ENCODE data around the gene DTX3.
A peak's percentile ranks its signal among the peaks of the same experiment; 100 is the strongest.
"Not testable (repeated sequence)": the region's sequence is repeated elsewhere in the genome, so short reads cannot be mapped to it uniquely, and the experiment has no call there.

DTX3 gene

DNA sequence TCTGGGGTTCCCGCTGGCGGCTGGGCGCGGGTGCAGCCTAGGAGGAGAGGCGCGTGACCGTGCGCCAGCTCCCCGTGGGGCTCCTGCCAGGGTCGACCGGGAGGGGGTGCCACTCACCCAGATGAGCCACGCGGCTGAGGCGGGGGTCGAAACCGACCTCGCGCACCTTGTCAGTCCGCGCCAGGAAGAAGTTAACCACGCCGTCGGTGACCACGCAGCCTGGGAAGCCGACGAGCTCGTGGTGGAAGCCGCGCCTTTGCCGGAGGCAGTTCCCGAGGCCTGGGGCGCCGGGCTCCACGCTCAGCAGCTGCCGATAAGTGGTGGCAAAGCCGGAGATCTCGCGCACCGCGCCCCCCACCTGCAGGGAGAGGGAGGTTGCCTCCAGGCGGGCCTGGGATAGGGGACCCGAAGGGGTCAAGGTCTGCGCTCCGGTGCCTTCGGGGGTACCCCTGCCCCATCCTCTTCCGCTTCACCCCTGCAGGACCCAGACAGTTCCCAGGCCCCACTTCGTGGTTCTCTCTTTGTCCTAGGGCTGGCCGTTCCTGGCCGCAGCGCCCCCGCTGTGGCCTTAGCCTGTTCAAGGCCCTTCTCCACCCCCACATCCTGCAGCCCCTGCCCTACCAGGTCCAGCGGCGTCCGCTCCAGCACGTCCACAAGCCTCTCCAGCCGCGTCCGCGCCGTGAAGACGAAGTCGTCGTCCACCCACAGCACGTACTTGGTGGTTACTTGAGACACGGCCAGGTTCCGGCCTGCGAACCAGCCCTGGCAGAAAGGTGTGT, 23.1 kb downstream of the DTX3 start:
- Histone ChIP-seq H3K4me3 (ENCODE audit: extremely low read depth, insufficient read depth, low read length, poor library complexity, severe bottlenecking) (no peak overlapping the region), H3K36me3 (ENCODE audit: control insufficient read depth, insufficient read depth, low read length) (no peaks in the 10 kb centered on the region), H3K9me3 (ENCODE audit: control insufficient read depth, low read length) (no peaks in the 10 kb centered on the region), H3K4me1 (ENCODE audit: control insufficient read depth, insufficient read depth, low read length, poor library complexity, severe bottlenecking) (peaks cover 10% of the 10 kb centered on the region), H3K27ac (ENCODE audit: low read depth, low read length, severe bottlenecking) (no peak overlapping the region)
- 55 to 60% methylated on average over 57 to 64 of the region's 67 CpGs for WGBS, 2 experiments (ENCODE audit: insufficient coverage in 2 of 2)

GRCh38 chr12:57628280-57629191, 23.9 kb downstream of the DTX3 start:
- H3K9me3 ChIP-seq (ENCODE audit: control insufficient read depth, low read length) = no peaks in the 10 kb centered on the region
- H3K4me3 ChIP-seq (ENCODE audit: extremely low read depth, insufficient read depth, low read length, poor library complexity, severe bottlenecking) = no peak overlapping the region
- H3K27ac ChIP-seq (ENCODE audit: low read depth, low read length, severe bottlenecking) = no peak overlapping the region
- H3K36me3 ChIP-seq (ENCODE audit: control insufficient read depth, insufficient read depth, low read length) = no peaks in the 10 kb centered on the region
- peaks cover 10% of the 10 kb centered on the region for H3K4me1 ChIP-seq (ENCODE audit: control insufficient read depth, insufficient read depth, low read length, poor library complexity, severe bottlenecking)
- 81 to 90% methylated on average over 24 to 26 of the region's 29 CpGs for WGBS, 2 experiments (ENCODE audit: insufficient coverage in 2 of 2)

DNA sequence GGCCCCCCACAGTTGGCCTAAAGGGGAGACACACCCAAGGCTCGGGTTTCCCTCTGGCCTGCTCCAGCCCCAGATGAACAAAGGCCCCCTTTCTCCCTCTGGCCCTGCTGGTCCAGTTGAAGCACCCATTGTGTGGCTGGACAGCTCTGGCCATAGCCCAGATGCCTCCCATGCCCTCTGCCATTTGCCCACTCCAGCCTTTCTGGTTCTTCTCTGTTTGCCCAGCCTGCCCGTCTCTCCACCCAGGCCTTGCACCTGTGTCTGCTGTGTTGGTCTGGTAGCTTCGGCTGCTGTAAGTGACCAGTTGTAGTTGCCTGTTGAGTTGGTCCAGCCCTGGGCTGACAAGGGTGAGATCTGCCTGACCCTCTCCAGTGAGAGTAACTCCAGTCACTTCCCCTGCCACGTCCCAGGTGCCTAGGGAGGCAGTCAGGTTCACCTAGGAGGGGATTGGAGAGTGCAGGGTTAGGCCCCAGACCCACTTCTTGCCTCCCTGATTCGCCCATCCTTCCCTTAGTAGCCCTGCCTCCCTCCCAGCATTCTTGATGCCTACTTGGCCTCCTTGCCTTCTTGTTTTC, 25.4 kb downstream of the DTX3 start:
- H3K27ac ChIP-seq (ENCODE audit: low read depth, low read length, severe bottlenecking) = no peak overlapping the region
- no peaks in the 10 kb centered on the region for H3K36me3 ChIP-seq (ENCODE audit: control insufficient read depth, insufficient read depth, low read length)
- H3K4me1 ChIP-seq (ENCODE audit: control insufficient read depth, insufficient read depth, low read length, poor library complexity, severe bottlenecking) = peaks cover 10% of the 10 kb centered on the region
- no peak overlapping the region for H3K4me3 ChIP-seq (ENCODE audit: extremely low read depth, insufficient read depth, low read length, poor library complexity, severe bottlenecking)
- no peaks in the 10 kb centered on the region for H3K9me3 ChIP-seq (ENCODE audit: control insufficient read depth, low read length)
- WGBS, 2 experiments (ENCODE audit: insufficient coverage in 2 of 2) = 83 to 94% methylated on average over 3 to 4 of the region's 5 CpGs

- Histone ChIP-seq H3K27ac (ENCODE audit: low read depth, low read length, severe bottlenecking) (no peak overlapping the region), H3K4me1 (ENCODE audit: control insufficient read depth, insufficient read depth, low read length, poor library complexity, severe bottlenecking) (peaks cover 10% of the 10 kb centered on the region), H3K36me3 (ENCODE audit: control insufficient read depth, insufficient read depth, low read length) (no peaks in the 10 kb centered on the region), H3K4me3 (ENCODE audit: extremely low read depth, insufficient read depth, low read length, poor library complexity, severe bottlenecking) (no peak overlapping the region), H3K9me3 (ENCODE audit: control insufficient read depth, low read length) (no peaks in the 10 kb centered on the region)
- WGBS, 2 experiments (ENCODE audit: insufficient coverage in 2 of 2) = 30 to 68% methylated on average over 3 of the region's 6 CpGs
Observed at GRCh38 chr12:57630891-57631433, 26.3 kb downstream of the DTX3 start.

- Histone ChIP-seq H3K9me3 (ENCODE audit: control insufficient read depth, low read length) (no peaks in the 10 kb centered on the region), H3K27ac (ENCODE audit: low read depth, low read length, severe bottlenecking) (no peak overlapping the region), H3K36me3 (ENCODE audit: control insufficient read depth, insufficient read depth, low read length) (no peaks in the 10 kb centered on the region), H3K4me1 (ENCODE audit: control insufficient read depth, insufficient read depth, low read length, poor library complexity, severe bottlenecking) (peaks cover 10% of the 10 kb centered on the region), H3K4me3 (ENCODE audit: extremely low read depth, insufficient read depth, low read length, poor library complexity, severe bottlenecking) (peak overlapping the region; percentile 53)
- 0 to 3% methylated on average over 3 to 26 of the region's 26 CpGs for WGBS, 2 experiments (ENCODE audit: insufficient coverage in 2 of 2)
Observed at GRCh38 chr12:57631566-57632072, 27.0 kb downstream of the DTX3 start.

- Histone ChIP-seq H3K36me3 (ENCODE audit: control insufficient read depth, insufficient read depth, low read length) (no peaks in the 10 kb centered on the region), H3K4me3 (ENCODE audit: extremely low read depth, insufficient read depth, low read length, poor library complexity, severe bottlenecking) (peak overlapping the region; percentile 53), H3K4me1 (ENCODE audit: control insufficient read depth, insufficient read depth, low read length, poor library complexity, severe bottlenecking) (peaks cover 10% of the 10 kb centered on the region), H3K27ac (ENCODE audit: low read depth, low read length, severe bottlenecking) (no peak overlapping the region), H3K9me3 (ENCODE audit: control insufficient read depth, low read length) (no peaks in the 10 kb centered on the region)
- WGBS, 2 experiments (ENCODE audit: insufficient coverage in 2 of 2) = 0 to 1% methylated on average over 42 to 45 of the region's 67 CpGs
Observed at GRCh38 chr12:57632073-57632957, 27.7 kb downstream of the DTX3 start.

DNA sequence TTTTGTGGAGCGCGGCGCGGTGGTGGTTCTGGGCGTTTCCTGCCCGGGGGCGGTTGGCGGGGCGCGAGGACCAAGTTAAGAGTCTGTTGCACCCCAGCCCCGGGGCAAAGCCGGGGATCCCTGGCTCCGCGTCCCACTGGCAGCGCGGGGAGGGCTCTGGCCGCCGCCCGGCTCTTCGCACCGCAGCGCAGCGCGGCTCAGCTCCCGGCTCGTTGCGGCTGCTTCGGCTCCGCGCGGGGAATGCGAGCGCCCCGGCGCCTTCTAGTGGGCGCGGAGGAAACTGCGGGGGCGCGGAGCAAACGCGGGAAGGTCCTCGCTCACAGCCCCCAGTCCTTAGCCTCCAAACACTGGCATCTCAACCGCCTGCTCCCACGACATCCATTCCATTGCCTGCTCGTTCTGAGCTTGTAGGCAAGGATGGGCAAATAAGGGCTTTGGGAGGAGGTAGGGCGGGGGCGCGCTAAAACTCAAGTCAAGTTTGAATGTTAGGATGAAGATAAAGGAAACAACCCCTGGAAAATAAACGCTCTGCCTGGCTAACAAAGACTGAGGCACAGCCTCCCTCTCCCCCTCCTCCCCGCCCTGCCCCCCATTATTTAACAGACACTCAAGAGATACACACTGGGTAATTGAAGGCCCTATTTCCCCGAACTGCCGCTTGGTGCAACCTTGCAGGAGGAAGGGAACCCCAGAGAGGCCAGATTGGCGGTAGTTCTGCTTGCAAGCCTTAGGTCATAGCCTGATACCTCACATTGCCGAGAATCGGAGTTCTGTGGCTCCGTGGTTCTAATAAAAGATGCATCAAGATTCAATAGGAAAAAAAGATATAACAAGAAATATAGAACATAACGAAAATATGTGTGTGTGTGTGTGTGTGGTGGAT, 28.6 kb downstream of the DTX3 start, which contains the start of gene B4GALNT1:
Gene B4GALNT1 (minus strand): TSS at position 244 of the 883 bp plus-strand sequence. CDS start 1,069 bp downstream, outside the sequence.
- peak within 1 kb of the TSS; percentile 53 for H3K4me3 ChIP-seq (ENCODE audit: extremely low read depth, insufficient read depth, low read length, poor library complexity, severe bottlenecking)
- H3K27ac ChIP-seq (ENCODE audit: low read depth, low read length, severe bottlenecking) = no peak within 1 kb of the TSS
- WGBS, 2 experiments (ENCODE audit: insufficient coverage in 2 of 2) = 2 to 3% methylated on average over 34 to 47 of the region's 58 CpGs
- H3K4me1 ChIP-seq (ENCODE audit: control insufficient read depth, insufficient read depth, low read length, poor library complexity, severe bottlenecking) = peaks cover 10% of the 10 kb centered on the region
- H3K9me3 ChIP-seq (ENCODE audit: control insufficient read depth, low read length) = no peaks in the 10 kb centered on the region
- no peaks in the 10 kb centered on the region for H3K36me3 ChIP-seq (ENCODE audit: control insufficient read depth, insufficient read depth, low read length)

DNA sequence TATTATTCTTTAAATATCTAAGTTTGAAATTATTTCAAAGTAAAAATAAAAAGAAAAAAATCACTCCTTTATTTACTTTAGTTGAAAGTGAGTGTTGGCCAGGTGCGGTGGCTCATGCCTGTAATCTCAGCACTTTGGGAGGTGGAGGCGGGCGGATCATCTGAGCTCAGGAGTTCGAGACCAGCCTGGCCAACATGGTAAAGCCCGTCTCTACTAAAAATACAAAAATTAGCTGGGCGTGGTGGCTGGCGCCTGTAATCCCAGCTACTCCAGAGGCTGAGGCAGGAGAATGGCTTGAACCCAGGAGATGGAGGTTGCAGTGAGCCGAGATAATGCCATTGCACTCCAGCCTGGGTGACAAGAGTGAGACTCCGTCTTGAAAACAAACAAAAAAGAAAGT, 32.1 kb downstream of the DTX3 start:
- H3K9me3 ChIP-seq (ENCODE audit: control insufficient read depth, low read length); H3K4me3 ChIP-seq (ENCODE audit: extremely low read depth, insufficient read depth, low read length, poor library complexity, severe bottlenecking); H3K36me3 ChIP-seq (ENCODE audit: control insufficient read depth, insufficient read depth, low read length); H3K27ac ChIP-seq (ENCODE audit: low read depth, low read length, severe bottlenecking); H3K4me1 ChIP-seq (ENCODE audit: control insufficient read depth, insufficient read depth, low read length, poor library complexity, severe bottlenecking): not testable (repeated sequence)
- WGBS, 2 experiments (ENCODE audit: insufficient coverage in 2 of 2) = 83 to 90% methylated on average over 4 to 7 of the region's 9 CpGs

- no peak overlapping the region for H3K27ac ChIP-seq (ENCODE audit: low read depth, low read length, severe bottlenecking)
- H3K36me3 ChIP-seq (ENCODE audit: control insufficient read depth, insufficient read depth, low read length) = no peaks in the 10 kb centered on the region
- no CpG with 5 or more reads among the region's 3 CpGs for WGBS, 2 experiments (ENCODE audit: insufficient coverage in 2 of 2)
- no peaks in the 10 kb centered on the region for H3K9me3 ChIP-seq (ENCODE audit: control insufficient read depth, low read length)
- no peak overlapping the region for H3K4me3 ChIP-seq (ENCODE audit: extremely low read depth, insufficient read depth, low read length, poor library complexity, severe bottlenecking)
- peaks cover 1% of the 10 kb centered on the region for H3K4me1 ChIP-seq (ENCODE audit: control insufficient read depth, insufficient read depth, low read length, poor library complexity, severe bottlenecking)
Observed at GRCh38 chr12:57637364-57637763, 32.7 kb downstream of the DTX3 start.

Measured in mesodermal cell (in vitro differentiated cells).